Dermis blood vessel endothelial cell (primary cell): ENCODE results near the gene AEBP1. TPM values are rescaled to one million over a fixed set of nuclear protein-coding genes. Genes with fewer than 3 reads are reported as not detected.

Experiments used
- DNase-seq: peaks from one replicate; pipeline ENCODE4 v3.0.0; 2010
- total RNA-seq: library from RNA; depleted of rRNA; stranded (reverse); fragments of >200 nt; gene quantifications from 2 replicates; pipeline ENCODE4 v1.2.3, GENCODE V29; 2014

The AEBP1 gene
- total RNA-seq, 1 donor from 2014 or later, result 12.9 TPM

- DNase-seq, result no peak
These were observed 40.9 kb downstream of the AEBP1 start for GRCh38 chr7:44144968-44145478.

GRCh38 chr7:44145479-44145968, 41.4 kb downstream of the AEBP1 start:
- DNase-seq, result peak; percentile 11

- peak; percentile 26 for DNase-seq
These were observed 42.1 kb downstream of the AEBP1 start for GRCh38 chr7:44145969-44146911.

- DNase-seq, result no peak
These were observed 43.2 kb downstream of the AEBP1 start for GRCh38 chr7:44147026-44147991.

- no peak for DNase-seq
These were observed 44.0 kb downstream of the AEBP1 start for GRCh38 chr7:44148166-44148565.

GRCh38 chr7:44148961-44149536, 44.9 kb downstream of the AEBP1 start:
- DNase-seq, result no peak

- DNase-seq, result no peak
These were observed 45.7 kb downstream of the AEBP1 start for GRCh38 chr7:44149571-44150465.

- DNase-seq, result no peak
These were observed 46.3 kb downstream of the AEBP1 start for GRCh38 chr7:44150466-44150832.

GRCh38 chr7:44150966-44151941, 47.1 kb downstream of the AEBP1 start:
- no peak for DNase-seq

- DNase-seq, result no peak
These were observed 47.8 kb downstream of the AEBP1 start for GRCh38 chr7:44151956-44152355.

- DNase-seq, result no peak
These were observed 49.1 kb downstream of the AEBP1 start for GRCh38 chr7:44152971-44153947.

- no peak for DNase-seq
These were observed 49.8 kb downstream of the AEBP1 start for GRCh38 chr7:44153948-44154335.

- no peak for DNase-seq
These were observed 50.6 kb downstream of the AEBP1 start for GRCh38 chr7:44154703-44155102.

GRCh38 chr7:44155191-44156185, 51.3 kb downstream of the AEBP1 start:
- DNase-seq, result no peak

- no peak for DNase-seq
These were observed 52.4 kb downstream of the AEBP1 start for GRCh38 chr7:44156453-44157010.

GRCh38 chr7:44157116-44158080, 53.3 kb downstream of the AEBP1 start:
- no peak for DNase-seq
